GM18517 (cell line): ENCODE data around the gene MRPL9.
A peak's percentile ranks its signal among the peaks of the same experiment; 100 is the strongest.

ENCODE experiments used
- ATAC-seq: cut with Tn5 transposase; IDR thresholded peaks from one replicate; pipeline ENCODE4 v1.9.1; 2021; ENCODE audit warnings: mild to moderate bottlenecking, moderate library complexity; ENCODE audit not compliant: unreplicated experiment

Gene MRPL9

GRCh38 chr1:151762941-151763921 lies at the start of gene MRPL9:
Gene MRPL9, minus strand, starts transcription at chr1:151763496. Its CDS starts 17 bp downstream, at chr1:151763479.
- ATAC-seq = peak; percentile 78

GRCh38 chr1:151811181-151811580 lies 47.9 kb upstream of the MRPL9 start:
- ATAC-seq = no peak

GRCh38 chr1:151809985-151810556 lies 46.8 kb upstream of the MRPL9 start:
- ATAC-seq = no peak

GRCh38 chr1:151809290-151809984 lies 46.1 kb upstream of the MRPL9 start:
- ATAC-seq = no peak

GRCh38 chr1:151807766-151808165 lies 44.5 kb upstream of the MRPL9 start:
- ATAC-seq = no peak

GRCh38 chr1:151807131-151807530 lies 43.8 kb upstream of the MRPL9 start:
- ATAC-seq = no peak

- no peak for ATAC-seq
These were observed 42.9 kb upstream of the MRPL9 start for GRCh38 chr1:151806170-151806569.

GRCh38 chr1:151805066-151805820 lies 41.9 kb upstream of the MRPL9 start, which contains the start of gene LINGO4:
Gene LINGO4, minus strand, starts transcription at chr1:151805419. Its CDS starts 2,715 bp downstream, at chr1:151802704.
- no peak for ATAC-seq

- ATAC-seq = no peak
These were observed 40.6 kb upstream of the MRPL9 start for GRCh38 chr1:151803915-151804314.

- ATAC-seq = no peak
These were observed 39.9 kb upstream of the MRPL9 start for GRCh38 chr1:151803164-151803563.

- no peak for ATAC-seq
These were observed 39.1 kb upstream of the MRPL9 start for GRCh38 chr1:151802372-151802771.

- no peak for ATAC-seq
These were observed 38.5 kb upstream of the MRPL9 start for GRCh38 chr1:151801846-151802245.

GRCh38 chr1:151801310-151801820 lies 38.1 kb upstream of the MRPL9 start:
- no peak for ATAC-seq

- no peak for ATAC-seq
These were observed 37.5 kb upstream of the MRPL9 start for GRCh38 chr1:151800830-151801229.

- ATAC-seq = no peak
These were observed 36.1 kb upstream of the MRPL9 start for GRCh38 chr1:151799179-151800022.

GRCh38 chr1:151798571-151798970 lies 35.3 kb upstream of the MRPL9 start:
- no peak for ATAC-seq

GRCh38 chr1:151790940-151791651 lies 27.8 kb upstream of the MRPL9 start:
- no peak for ATAC-seq

- peak; percentile 97 for ATAC-seq
These were observed 27.0 kb upstream of the MRPL9 start, which contains the start of gene TDRKH for GRCh38 chr1:151790071-151790939. Gene TDRKH, minus strand, starts transcription at chr1:151790500. Its CDS starts 7,478 bp downstream, at chr1:151783022.
